Measurements from ENCODE around the gene TTLL7.

Gene TTLL7

DNA sequence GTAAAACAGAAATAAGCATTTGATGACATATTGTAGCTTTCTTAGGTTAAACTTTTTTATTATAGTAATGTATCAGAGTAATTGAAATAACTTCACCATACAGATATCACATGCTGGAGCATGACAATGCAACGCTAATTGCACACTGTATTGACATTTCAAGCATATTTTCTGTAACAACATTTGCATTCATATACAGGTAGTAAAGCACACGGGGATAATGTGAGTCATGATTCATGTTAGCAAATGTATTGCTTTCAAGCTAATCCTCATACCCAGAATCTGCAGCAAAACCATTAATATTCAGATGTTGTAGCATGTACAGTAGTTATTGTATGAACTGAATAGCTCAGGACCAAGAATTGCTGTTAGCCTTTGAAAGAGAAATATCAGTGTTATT is 133.9 kb downstream of the TTLL7 start:
- DNase-seq (ENCODE audit: low read depth, low spot score) = no peak

DNA sequence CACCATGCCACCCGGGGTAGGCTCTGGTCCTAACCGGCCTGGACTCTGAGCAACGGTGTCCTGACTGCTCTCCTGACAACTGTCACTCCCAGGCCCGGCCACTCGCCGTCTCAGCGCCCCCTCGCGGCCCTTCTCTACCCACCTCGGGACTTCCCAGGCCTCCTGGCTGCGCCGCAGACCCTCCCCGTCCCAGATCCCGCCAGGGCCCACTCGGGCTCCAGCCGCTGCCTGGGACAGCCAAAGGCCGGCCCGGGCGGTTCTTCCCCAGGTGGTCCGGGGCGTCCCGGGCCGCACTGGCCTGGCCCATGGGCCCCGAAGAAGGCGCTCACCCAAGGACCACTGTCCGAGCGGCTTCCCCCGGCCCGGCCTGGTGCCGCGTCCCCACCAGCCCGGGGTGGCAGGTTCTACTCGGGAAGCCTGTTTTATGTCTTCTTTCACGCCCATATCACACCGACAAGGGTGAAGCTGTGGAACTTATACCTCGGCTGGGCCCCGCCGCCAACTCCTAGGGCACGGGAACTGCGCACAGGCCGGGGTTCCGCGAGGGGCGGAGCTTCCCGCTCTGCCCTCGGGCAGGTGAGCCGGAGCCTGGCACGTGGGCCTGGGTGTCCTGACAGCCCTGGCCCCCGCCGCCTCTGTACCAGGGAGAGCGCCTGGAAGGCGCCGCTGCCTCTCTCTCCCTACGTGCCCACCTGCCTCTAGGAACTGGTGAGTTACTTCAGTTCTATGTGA is 138.3 kb downstream of the TTLL7 start:
- DNase-seq (ENCODE audit: low read depth, low spot score) = no peak

DNA sequence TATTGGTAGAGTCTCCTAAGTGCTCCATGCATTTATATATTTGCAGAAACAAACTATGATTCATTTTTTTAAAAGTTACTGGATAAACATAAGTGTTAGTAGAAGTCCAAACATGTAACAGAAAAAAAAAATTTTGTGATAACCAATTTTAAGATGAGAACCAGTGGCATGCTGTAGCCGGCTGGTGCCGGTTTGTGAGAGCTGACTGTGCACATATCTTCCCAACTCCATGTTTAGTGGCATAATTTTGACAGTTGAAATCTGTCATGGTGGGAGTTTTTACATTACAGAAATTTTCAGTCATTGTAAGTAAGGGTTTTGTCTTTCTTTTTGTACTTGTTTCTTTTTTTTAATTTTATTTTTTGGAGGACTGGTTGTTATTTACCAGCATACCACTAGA is 141.2 kb downstream of the TTLL7 start:
- no peak for DNase-seq (ENCODE audit: low read depth, low spot score)

DNA sequence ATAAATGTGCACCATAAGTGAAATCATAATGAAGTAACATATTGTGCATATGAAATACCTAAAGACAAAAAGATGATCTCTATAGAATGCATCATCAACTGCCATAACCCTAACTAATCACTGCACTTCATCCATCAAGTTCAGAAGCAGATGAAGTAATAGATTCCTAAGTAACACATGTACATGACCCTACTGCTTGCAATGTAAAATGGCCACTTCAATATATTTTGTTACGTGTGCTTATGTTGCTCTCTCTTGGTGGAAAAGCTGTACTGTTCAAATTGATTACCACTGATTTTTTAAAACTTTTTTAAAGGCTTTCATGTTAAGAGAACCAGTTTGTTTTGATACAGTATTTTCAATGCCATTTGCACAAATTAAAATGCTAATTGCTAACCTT is 141.8 kb downstream of the TTLL7 start:
- no peak for DNase-seq (ENCODE audit: low read depth, low spot score)

DNA sequence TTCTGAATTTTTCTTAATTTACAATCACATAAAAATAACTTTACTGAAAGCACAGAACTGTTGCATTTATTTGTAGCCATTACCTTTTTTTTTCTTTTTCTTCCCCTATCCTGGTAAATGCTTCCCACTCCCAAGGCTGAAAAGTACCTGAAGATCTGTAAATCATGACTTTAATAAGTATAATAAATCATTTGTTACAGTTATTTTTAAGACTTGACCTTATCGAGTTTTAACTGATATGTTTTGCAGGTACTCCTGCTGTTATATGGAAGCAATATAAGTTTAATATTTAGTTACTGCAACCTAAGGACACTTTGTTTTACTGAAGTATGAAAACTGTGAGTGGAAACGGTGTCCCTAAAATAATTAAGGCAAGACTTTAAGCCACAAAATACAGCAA is 142.6 kb downstream of the TTLL7 start:
- DNase-seq (ENCODE audit: low read depth, low spot score) = no peak

DNA sequence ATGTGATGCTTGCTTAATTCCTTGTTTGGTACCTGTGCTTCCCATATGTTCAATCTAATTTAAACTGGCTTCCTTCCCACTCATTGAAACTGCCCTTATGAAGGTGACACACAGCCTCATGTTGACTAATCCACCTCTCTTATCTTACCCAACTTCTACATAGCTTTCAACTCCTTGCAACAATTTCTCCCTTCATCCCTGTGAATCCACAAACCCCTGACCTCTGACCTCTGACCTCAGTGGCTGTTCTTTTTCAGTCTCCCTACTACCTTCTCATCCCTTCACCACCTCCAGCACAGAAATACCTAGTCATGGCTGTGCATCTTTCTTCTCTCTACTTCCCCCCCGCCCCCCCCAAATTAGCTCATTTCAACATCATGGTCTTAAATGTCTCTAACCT is 144.5 kb downstream of the TTLL7 start:
- no peak for DNase-seq (ENCODE audit: low read depth, low spot score)

DNA sequence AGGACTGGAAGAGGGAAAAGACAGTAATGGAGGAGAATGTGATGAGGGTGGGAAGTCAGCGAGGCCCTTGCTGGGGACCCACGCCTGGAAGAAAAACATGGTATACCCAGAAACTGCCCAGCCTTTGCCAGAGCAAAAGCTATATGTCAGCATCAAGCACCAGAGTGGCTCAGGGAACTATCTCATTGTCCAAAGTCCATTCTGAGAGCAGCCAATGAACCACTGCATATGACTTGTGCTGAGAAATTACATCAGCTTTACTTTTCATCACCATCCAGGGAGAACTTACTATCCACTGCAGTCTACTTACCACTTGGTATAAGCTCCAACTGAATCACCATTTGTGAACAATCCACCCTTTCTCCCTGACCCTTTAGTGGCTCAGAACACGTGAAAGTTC is 148.1 kb downstream of the TTLL7 start:
- DNase-seq (ENCODE audit: low read depth, low spot score) = no peak

DNA sequence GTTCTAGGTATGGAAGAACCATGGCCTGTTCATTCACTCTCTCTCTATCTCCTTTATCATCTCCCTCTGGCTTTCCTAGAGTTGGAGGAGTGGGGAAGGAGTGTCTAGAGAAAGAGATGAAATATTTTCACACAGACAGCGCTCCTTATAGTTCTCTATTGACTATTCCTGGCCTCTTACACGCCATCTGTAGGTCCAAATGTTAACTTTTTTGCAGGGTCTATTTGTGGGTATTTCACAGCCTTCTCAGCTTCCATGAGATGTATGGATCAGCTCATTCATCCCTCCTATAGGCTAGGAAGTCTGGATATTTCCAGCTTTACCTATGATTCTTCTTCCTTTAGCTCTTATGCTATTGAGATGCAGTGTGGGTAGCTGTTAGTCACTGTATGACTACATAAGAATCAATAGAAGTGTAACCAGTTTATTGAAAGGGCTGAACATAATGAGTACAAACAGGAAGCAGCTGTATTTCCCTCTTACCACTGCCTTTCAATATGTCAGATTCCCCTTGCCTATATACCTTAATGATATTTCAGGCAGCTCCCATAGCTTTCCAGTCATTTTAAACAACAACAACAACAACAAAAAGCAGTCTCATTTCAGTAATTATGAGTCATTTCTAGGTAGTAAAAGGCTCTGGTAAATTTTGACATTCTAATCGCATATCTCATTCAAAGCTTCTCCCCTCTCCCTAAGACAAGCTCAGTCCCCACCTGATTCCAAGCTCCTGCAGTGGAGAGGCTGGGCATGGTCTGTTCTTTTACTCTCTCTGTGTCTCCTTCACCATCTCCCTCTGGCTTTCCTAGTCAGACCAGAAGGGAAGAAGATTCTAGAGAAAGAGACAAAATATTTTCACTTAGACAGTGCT is 149.5 kb downstream of the TTLL7 start:
- no peak for DNase-seq (ENCODE audit: low read depth, low spot score)

DNA sequence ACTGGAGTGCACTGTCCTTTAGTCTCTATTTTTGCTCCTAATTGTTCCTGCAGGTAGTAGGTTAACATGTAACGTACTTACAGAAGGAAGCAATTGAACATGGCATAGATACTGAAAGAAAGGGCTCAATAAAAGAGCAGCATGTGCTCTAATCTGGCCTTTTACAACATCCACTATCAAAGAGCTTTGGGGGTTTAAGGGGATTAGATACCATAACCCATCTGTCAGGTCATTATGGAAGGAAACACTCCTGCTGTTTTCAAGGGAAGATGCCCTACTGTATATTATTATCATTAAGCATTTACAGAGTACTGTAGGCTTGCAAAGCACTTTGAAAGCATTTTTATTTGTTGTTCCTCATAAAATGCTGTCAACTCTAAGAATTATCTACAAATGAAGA is 152.8 kb downstream of the TTLL7 start:
- no peak for DNase-seq (ENCODE audit: low read depth, low spot score)

DNA sequence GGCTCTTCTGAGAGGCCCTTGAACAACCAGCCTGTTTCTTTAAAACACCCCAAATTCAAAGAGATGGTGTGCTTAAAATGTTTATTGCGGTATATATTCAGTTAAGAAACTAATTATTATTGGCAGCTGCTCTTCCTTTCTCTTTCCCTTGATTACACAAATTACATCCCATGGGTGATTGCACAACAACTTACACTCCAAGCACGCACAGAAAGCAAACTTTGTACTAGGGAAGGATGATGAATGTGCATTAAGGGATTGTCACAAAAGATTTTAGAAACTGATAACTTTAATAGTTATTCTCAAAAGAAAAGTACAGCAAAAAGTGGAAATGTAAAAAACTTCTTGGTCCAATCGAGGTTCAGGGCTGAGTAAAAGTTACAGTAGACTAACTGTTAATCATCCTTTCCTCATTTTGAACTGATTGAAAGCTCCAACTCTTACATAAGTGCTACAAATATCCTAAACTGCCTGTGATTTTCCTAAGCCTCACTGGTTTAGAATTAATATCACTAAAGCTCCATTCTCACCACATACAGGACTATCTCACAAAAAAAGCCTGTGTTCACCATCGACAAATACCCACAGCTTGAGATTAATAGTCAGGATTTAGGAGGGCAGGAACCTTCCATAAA is 153.4 kb downstream of the TTLL7 start:
- no peak for DNase-seq (ENCODE audit: low read depth, low spot score)

DNA sequence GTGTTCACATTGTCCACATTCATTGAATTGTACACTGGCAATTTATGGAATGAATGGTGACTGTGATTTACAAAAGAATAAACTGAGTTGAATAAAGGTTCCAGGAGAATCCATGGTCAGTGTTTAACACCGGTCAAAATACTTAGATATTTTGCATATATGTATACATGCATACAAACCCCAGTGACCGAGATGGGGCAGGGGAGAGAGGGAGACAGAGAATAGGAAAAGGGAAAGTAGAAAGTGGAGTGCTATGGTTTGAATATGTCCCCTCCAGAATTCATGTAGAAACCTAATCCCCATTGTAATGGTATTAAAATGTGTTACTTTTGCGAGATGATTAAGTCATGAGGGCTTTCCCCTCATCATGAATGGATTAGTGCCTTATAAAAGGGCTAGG is 154.4 kb downstream of the TTLL7 start:
- no peak for DNase-seq (ENCODE audit: low read depth, low spot score)

DNA sequence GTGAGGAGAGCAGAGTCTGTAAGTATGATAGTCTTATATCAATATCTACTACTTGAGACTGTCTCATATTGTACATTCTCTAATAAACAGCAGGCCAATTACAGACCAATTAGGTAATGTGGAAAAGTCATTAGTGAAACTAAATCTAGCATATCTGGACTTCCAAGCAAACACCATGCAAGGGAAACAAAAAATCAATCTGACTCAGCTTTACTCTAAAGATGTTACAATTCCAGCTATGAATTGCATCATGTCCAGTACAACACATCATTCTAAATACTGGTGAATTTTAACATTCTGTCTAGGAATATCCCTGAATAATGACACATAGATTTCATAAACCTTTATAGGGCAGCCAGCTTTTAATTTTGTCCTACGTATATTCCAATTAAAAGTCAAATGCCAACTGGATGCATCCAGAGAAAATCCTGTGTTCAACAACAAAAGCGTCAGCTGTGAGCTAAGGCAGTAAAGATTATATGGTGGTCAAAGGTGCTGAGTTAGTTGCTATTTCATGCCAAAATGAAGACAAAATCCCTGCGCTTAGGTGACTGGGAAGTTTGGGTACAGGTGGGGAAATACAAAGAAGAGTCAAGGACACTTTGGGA is 159.3 kb downstream of the TTLL7 start:
- no peak for DNase-seq (ENCODE audit: low read depth, low spot score)

DNA sequence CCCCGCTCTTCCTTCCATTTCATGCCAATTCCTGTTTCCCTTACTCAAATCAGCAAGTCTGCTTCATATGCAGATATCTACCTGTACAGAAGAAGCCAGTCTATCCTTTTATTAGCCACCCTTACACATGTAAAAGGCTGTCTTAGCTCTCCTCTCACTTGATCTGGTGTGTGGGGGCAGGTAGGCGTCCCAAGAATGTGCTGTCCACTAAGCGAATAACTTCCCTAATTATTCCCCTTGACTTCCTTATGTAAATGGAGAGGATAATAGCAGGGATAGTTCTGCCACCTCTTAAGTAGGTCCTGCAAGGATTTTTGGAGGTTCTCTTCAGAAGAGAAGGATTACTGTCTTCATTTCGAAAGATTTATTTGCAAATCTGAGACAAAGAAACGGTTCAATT is 160.4 kb downstream of the TTLL7 start:
- DNase-seq (ENCODE audit: low read depth, low spot score) = no peak

DNA sequence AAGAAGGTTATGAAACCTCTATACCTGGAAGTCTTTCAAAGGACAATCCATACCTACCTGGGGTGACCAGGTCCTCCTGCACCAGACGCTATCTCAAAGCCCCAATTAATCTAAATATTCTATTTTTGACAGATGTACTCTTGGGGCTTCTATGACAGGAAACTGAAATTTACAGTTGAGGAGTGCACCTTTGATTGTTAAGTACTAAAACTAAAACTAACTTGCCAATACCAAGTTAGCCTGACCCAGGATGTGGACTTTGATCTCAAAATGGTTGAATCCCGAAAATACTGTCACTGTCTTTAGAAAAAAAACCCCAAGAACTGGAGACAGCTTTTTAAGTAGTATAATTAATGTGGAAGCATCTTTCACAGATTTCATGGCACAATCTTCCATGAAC is 162.4 kb downstream of the TTLL7 start:
- no peak for DNase-seq (ENCODE audit: low read depth, low spot score)

DNA sequence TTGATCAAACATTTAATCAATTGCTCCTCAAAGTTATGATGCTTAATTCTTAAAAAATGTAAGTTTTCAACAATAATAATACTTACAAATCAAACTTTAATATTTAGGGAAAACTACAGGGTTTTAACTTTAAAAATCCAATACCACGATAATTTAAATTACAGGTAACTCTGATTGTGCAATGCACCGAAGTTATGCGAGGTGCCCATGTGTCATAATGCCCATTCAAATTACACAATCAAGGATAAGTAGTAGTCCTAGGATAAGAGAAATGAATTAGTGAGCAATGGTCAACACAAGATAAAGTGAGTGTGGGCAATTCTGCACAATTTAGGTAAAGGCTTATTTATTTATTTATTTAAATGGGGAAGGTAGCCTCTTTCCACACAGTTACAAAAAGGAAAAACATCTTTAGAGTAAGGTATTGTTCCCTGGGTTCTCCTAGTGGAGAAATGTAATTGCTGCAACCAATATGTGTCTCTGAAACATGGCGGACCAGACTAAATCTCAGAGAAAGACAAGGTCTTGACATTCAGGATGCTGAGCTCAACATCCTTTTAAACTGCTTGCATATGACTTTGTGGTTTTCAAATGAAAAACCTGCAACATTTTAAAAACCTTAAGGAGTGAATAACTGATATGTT is 164.2 kb downstream of the TTLL7 start:
- DNase-seq (ENCODE audit: low read depth, low spot score) = no peak

DNA sequence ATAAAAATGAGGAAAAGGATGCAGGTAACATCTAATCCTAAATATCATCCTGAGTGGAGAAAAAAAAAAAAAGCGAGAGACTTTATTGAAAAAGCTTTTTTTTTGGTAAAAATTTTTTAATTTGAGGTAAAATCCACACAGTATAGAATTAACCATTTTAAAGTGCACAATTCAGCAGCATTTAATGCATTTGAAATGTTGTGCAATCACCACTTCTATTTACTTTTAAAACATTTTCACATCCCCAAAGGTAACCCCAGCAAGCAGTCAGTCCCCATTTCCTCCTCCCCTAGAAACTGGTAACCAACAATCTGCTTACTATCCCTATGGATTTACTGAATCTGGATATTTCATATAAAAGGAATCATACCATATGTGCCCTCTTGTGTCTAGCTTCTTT is 166.7 kb downstream of the TTLL7 start:
- no peak for DNase-seq (ENCODE audit: low read depth, low spot score)

DNA sequence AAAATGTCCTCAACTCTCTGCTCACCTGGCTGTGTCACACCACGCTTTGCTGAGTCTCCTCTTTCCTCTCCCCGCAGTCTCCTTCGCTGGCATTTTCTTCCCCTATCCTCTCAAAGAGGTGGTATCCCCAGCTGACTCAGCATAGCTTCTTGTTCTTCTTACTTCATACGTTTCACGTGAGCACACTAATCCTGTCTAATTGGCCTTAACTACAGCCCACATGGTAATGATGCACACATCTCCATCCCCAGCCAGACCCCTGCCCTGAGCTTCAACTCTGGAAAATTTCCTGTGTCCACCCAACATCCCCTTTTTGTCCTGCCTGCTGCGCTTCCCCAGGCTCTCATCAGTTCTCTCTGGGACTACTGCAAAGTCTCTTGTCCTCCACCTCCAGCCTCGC is 169.8 kb downstream of the TTLL7 start:
- DNase-seq (ENCODE audit: low read depth, low spot score) = no peak

DNA sequence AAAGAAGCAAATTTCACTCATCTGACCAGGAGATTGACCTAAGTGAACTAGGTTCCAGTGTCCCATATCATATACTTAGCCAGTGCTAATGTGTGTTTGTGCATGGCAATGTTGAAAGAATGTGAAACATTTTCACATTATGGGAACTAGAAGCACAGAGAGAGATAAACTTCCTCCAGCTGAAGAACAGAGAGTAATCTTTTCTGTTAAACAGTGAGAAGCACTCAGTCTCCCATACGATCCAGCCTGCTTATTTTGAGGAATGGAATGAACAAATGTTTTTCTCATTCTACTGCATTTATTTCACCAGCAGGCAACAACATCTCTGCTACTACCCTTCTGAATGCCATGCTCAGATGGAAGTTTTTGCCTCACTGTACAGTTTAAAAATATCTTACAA is 170.5 kb downstream of the TTLL7 start:
- no peak for DNase-seq (ENCODE audit: low read depth, low spot score)

DNA sequence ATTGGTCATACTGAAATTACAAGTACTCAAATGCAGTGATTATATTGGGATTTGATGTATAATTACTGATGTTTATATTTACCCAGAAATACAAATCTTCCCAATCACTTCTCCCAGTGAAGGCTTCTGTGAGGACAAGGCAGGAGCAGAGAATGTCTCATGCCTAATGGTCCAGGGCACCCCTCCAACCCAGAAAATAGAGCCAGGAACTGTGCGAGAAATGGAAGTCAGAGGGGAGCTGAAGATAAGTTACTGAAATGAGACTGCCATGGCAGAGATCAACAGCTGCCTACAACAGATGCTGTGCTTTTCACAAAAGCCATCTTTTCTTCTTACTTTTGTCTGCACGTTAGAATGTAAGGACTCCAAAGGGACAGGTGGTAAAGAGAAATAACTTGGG is 171.2 kb downstream of the TTLL7 start:
- no peak for DNase-seq (ENCODE audit: low read depth, low spot score)

DNA sequence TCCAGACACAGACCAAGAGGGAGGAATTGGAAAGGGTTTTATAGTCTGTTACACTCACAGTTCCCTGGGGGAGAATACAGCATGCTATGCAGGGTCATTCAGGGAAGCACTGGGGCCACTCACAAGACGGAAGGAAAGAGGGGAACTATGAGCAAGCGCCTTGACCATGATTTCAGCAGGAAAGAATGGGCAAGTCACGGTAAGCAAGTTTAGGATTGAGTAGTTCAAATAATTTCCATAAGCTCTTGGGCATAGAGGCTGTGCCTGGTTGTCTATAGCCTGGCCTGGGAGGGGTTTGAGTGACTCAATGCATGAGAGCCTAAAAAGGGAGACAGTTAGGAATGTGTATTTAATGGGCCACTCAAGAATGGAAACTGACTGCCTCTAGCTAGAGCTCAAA is 176.7 kb downstream of the TTLL7 start:
- no peak for DNase-seq (ENCODE audit: low read depth, low spot score)

DNA sequence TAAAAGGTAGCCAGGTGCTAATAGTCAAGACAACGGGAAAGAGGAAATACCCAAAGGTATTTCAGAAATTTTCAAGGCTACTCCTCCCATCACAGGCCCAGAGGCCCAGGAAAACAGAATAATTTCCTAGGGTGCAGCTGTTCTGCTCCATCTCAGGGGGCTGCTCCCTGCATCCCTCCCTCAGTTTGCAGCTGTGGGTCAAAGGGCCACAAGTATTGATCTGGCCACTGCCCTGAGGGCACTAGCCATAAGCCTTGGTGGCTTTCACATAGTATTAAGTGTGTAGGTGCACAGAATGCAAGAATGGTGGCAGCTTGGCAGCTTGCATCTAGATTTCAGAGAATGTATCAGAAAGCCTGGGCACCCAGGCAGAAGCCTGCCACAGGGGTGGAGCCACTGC is 179.5 kb downstream of the TTLL7 start:
- no peak for DNase-seq (ENCODE audit: low read depth, low spot score)

DNA sequence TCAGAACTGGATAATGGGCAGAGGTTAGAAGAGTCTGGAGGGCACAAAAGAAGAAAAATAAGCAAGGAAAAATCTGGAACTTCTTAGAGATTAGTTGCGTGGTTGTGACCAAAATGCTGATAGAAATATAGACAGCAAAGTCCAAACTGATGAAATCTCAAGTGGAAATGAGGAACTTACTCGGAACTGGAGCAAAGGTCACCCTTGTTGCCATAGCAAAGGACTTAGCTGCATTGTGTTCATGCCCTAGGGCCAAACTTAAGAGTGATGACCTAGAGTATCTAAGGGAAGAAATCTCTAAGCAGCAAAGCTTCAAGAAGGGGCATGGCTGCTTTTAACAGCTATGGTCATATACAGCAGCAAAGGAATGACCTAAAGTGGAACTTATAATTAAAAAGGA is 180.0 kb downstream of the TTLL7 start:
- DNase-seq (ENCODE audit: low read depth, low spot score) = no peak
